ENCODE results near the gene PPP1R14D. TPM values are rescaled to one million over a fixed set of nuclear protein-coding genes. Genes with fewer than 3 reads are reported as not detected.

The PPP1R14D gene
- total RNA-seq, 4 donors from 2014 or later: 0.51 TPM; not detected in 3

DNA sequence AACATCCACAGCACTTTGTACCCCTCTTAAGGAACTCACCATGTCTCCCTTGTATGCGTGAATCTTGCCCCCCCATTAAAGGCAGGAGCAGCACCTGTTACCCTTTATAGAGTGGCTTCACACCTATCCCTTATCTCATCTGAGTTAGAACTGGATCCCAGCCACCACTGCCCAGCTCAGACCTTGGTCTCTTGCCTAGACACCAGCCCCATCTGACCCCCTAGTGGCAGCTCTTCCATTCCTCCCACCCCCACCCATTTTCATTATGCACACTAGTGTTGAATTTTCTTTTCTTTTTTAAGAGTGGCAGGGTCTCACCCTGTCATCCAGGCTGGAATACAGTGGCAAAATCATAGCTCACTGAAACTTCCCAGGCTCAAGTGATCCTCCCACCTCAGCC lies 24.8 kb downstream of the PPP1R14D start:
- DNase-seq (no peak), ATAC-seq (no peak)
- no peak for TF ChIP-seq CTCF (IDR thresholded peaks at IDR 0.05 in 4 of 5, conservative IDR thresholded peaks at IDR 0.05 in 1 of 5)
- no peak for TF ChIP-seq POLR2A (IDR thresholded peaks at IDR 0.05)
- intact Hi-C loops (cut with DNase I; ENCODE audit: low total_unique reads): loop anchor here (10.0 kb wide), 2 partner anchors 91 to 209 kb away; partner anchors contain the start of genes KNL1 and VPS18
- in situ Hi-C loops (cut with MboI; ENCODE audit: low sequenced_read_pairs in 4 of 4): loop anchor here in 2 of 4 donors (10.0 kb wide), 1 partner anchor 49 kb away; the partner anchor contains the start of gene RMDN3 (in 2 of the 2)
- Histone ChIP-seq H3K27me3 (no peaks in the 10 kb centered on the region), H3K4me3 (no peak overlapping the region), H3K9me3 (no peaks in the 10 kb centered on the region), H3K4me1 (peaks cover 22 to 44% of the 10 kb centered on the region in 2 donors), H3K36me3 (no peaks in the 10 kb centered on the region), H3K27ac (no peak overlapping the region)

- Histone ChIP-seq H3K9me3 (no peaks in the 10 kb centered on the region), H3K27ac (peak overlapping the region; percentile 13 to 64 (median 47)), H3K27me3 (no peaks in the 10 kb centered on the region), H3K4me3 (no peak overlapping the region), H3K4me1 (peaks cover 22 to 40% of the 10 kb centered on the region in 2 donors), H3K36me3 (no peaks in the 10 kb centered on the region)
- TF ChIP-seq CTCF (IDR thresholded peaks at IDR 0.05 in 4 of 5, conservative IDR thresholded peaks at IDR 0.05 in 1 of 5): no peak
- TF ChIP-seq POLR2A (IDR thresholded peaks at IDR 0.05): no peak
- in situ Hi-C loops (cut with MboI; ENCODE audit: low sequenced_read_pairs in 4 of 4) (loop anchor here in 2 of 4 donors (10.0 kb wide), 1 partner anchor 48 kb away; the partner anchor contains the start of gene RMDN3 (in 2 of the 2)), intact Hi-C loops (cut with DNase I; ENCODE audit: low total_unique reads) (loop anchor here (10.0 kb wide), 2 partner anchors 92 to 208 kb away; partner anchors contain the start of genes KNL1 and VPS18)
- ATAC-seq: no peak
- no peak for DNase-seq
These were observed 25.4 kb downstream of the PPP1R14D start for GRCh38 chr15:40803076-40803475.

GRCh38 chr15:40799523-40799922 lies 29.0 kb downstream of the PPP1R14D start:
- intact Hi-C loops (cut with DNase I; ENCODE audit: low total_unique reads): no loop called here
- no peak for DNase-seq
- H3K4me1 ChIP-seq: peaks cover 23 to 27% of the 10 kb centered on the region in 2 donors
- TF ChIP-seq POLR2A (IDR thresholded peaks at IDR 0.05) (no peak), CTCF (IDR thresholded peaks at IDR 0.05 in 4 of 5, conservative IDR thresholded peaks at IDR 0.05 in 1 of 5) (no peak)
- no peaks in the 10 kb centered on the region for H3K27me3 ChIP-seq
- H3K36me3 ChIP-seq: no peaks in the 10 kb centered on the region
- no peak for ATAC-seq
- H3K9me3 ChIP-seq: no peaks in the 10 kb centered on the region
- H3K4me3 ChIP-seq: no peak overlapping the region
- in situ Hi-C loops (cut with MboI; ENCODE audit: low sequenced_read_pairs in 4 of 4): loop anchor here in 1 of 4 donors (25.0 kb wide), 1 partner anchor 112 kb away; the partner anchor contains the start of gene RAD51
- peak overlapping the region in 3 of 4 donors; percentile 6 to 64 (median 56) for H3K27ac ChIP-seq

DNA sequence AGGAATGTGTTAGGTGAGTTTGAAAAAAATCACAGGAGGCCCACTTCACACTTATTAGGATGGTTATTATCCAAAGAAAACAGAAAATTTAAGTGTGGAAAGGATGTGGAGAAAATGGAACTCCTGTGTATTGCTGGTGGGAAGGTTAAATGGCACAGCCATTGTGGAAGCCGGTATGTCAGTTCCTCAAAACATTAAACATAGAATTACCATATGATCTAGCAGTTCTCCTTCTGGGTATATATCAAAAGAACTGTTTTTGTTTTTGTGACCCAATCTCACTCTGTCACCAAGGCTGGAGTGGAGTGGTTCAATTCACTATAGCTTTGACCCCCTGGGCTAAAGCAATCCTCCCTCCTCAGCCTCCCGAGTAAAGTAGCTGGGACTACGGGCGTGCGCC lies 32.0 kb downstream of the PPP1R14D start:
- peak overlapping the region in 2 of 4 donors; percentile 26 to 44 for H3K27ac ChIP-seq
- ATAC-seq: no peak

More for the DNA sequence above, 32.0 kb downstream of the PPP1R14D start:
- TF ChIP-seq CTCF (IDR thresholded peaks at IDR 0.05 in 4 of 5, conservative IDR thresholded peaks at IDR 0.05 in 1 of 5): no peak
- no peak for DNase-seq
- Histone ChIP-seq H3K27me3 (no peaks in the 10 kb centered on the region), H3K36me3 (no peaks in the 10 kb centered on the region), H3K9me3 (no peaks in the 10 kb centered on the region), H3K4me1 (peaks cover 4 to 23% of the 10 kb centered on the region in 2 donors), H3K4me3 (no peak overlapping the region)
- intact Hi-C loops (cut with DNase I; ENCODE audit: low total_unique reads) (no loop called here), in situ Hi-C loops (cut with MboI; ENCODE audit: low sequenced_read_pairs in 4 of 4) (loop anchor here in 1 of 4 donors (25.0 kb wide), 1 partner anchor 109 kb away; the partner anchor contains the start of gene RAD51)

Measured in gastrocnemius medialis (tissue), 4 donors.